Lower leg skin (tissue), 4 donors: ENCODE results near the gene PRKAR1A. TPM values are rescaled to one million over a fixed set of nuclear protein-coding genes. Genes with fewer than 3 reads are reported as not detected.

Source experiments
- DNase-seq, 2 donors: peaks; one replicate each; pipeline ENCODE4 v3.0.0-alpha.2; 2019; ENCODE audit warnings: low spot score in 2 of 2
- H3K4me3 ChIP-seq: fragments of 200-600 bp; sonication (generic); 2 replicates; pipeline ENCODE4 v1.5.1; 2017; ENCODE audit warnings: mild to moderate bottlenecking, low read depth; ENCODE audit not compliant: poor library complexity, severe bottlenecking
- POLR2A ChIP-seq, 2 donors: fragments of 450-650 bp; IDR thresholded peaks; one replicate each; pipeline ENCODE4 v1.6.1; 2016 to 2017; ENCODE audit warnings: antibody characterized with exemption in 2 of 2, mild to moderate bottlenecking in 1 of 2, moderate library complexity in 1 of 2
- WGBS, 2 donors: methylation state at CpG; one replicate each; pipeline ENCODE4 v1.1.5; 2018; 5-methylcytosine and 5-hydroxymethylcytosine counted together
- intact Hi-C: fragments of 100-400 bp; cut with DNase I; formaldehyde crosslinking; loops from one replicate; pipeline ENCODE4 v1.15.0; 2023; ENCODE audit warnings: low total_unique reads
- total RNA-seq, 4 donors: library from RNA; depleted of rRNA; stranded (reverse); fragments of >200 nt; gene quantifications; one replicate each; pipeline ENCODE4 v1.1.0, GENCODE V29; 2016
- TF ChIP-seq, protein P1 (sequence below), 3 donors: fragments of 450-650 bp; IDR thresholded peaks; one replicate each; pipeline ENCODE4 v1.5.1; 2016; ENCODE audit warnings: antibody characterized with exemption in 3 of 3, mild to moderate bottlenecking in 3 of 3, moderate library complexity in 2 of 3

PRKAR1A gene
- total RNA-seq, 4 donors from 2014 or later, result 198 to 214 (median 207) TPM

DNA sequence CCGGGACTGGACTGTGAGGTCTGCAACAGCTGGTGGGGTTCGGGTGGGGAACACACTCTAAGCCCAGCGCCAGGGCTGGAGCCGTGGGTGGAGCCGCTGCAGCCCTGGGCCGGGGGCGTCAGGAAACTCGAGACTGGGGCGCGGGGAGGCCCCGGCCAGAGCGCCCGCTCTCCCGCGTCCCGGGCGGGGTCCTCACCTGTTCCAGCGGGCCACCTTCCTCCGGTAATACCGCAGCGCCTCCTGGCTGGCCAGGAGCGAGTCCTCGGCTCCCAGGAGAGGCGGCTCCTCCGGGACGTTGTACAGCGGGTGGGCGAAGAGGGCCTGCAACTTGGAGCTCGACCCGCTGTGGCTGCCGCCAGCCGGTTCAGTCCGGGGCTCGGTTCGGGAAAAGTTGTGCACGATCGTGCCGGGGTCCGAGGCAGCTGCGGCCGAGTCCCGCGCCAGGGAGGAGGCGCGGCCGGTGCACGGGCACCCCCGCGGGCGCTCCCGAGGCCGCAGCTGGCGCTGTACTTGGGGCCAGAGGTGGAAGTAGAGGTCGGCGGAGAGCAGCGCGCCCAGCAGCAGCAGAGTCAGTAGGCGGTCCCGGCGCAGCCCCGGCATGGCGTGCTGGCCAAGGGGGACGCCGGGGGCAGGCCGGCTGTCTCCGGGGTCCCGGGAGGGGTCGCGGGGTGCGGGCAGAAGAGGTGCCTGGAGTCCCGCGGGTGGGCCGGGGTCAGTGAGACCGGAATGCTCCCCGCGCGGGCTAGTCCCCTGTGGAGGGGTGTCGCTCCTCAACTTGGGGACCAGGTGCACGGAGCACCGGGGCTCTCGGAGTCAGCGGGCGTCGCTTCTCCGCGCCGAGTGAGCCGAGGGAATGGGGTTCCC, 88.1 kb downstream of the PRKAR1A start:
- no peak for DNase-seq
- no peak for TF ChIP-seq POLR2A (IDR thresholded peaks at IDR 0.05)
- TF ChIP-seq, protein P1, sequence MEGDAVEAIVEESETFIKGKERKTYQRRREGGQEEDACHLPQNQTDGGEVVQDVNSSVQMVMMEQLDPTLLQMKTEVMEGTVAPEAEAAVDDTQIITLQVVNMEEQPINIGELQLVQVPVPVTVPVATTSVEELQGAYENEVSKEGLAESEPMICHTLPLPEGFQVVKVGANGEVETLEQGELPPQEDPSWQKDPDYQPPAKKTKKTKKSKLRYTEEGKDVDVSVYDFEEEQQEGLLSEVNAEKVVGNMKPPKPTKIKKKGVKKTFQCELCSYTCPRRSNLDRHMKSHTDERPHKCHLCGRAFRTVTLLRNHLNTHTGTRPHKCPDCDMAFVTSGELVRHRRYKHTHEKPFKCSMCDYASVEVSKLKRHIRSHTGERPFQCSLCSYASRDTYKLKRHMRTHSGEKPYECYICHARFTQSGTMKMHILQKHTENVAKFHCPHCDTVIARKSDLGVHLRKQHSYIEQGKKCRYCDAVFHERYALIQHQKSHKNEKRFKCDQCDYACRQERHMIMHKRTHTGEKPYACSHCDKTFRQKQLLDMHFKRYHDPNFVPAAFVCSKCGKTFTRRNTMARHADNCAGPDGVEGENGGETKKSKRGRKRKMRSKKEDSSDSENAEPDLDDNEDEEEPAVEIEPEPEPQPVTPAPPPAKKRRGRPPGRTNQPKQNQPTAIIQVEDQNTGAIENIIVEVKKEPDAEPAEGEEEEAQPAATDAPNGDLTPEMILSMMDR (IDR thresholded peaks at IDR 0.05), result no peak
- 1 to 2% methylated on average over 25 to 45 of the region's 88 CpGs for WGBS, 2 donors
- H3K4me3 ChIP-seq, result peak overlapping the region; percentile 51
- intact Hi-C loops, result no loop called here

Other genes starting within 250 kb of the PRKAR1A start
- gene SLC16A6, start 221.3 kb upstream of the PRKAR1A start, total RNA-seq, result 10 to 100 TPM in 1 of 4 donors, 1 to 10 TPM in 3; 2.7 to 10.3 (median 7.8) TPM
- gene ARSG, start 220.9 kb upstream of the PRKAR1A start, total RNA-seq, result 10 to 100 TPM in 1 of 4 donors, 1 to 10 TPM in 3; 4.3 to 16.8 (median 7.8) TPM
- 10 to 100 TPM; 21.7 to 64.3 (median 38.2) TPM for gene WIPI1, start 54.9 kb upstream of the PRKAR1A start, total RNA-seq
- 1 to 10 TPM; 2.6 to 5.8 (median 4.3) TPM for gene FAM20A, start 88.9 kb downstream of the PRKAR1A start, total RNA-seq